Liver (tissue), 3 donors: ENCODE data around the gene DCUN1D2.

ENCODE experiments used
- ATF3 ChIP-seq: IDR thresholded peaks from 2 replicates; pipeline ENCODE4 v1.6.1; 2016; ENCODE audit warnings: antibody characterized with exemption
- CTCF ChIP-seq: fragments of 150-350 bp; IDR thresholded peaks from 2 replicates; pipeline ENCODE4 v1.5.1; 2017; ENCODE audit warnings: improper control_type of control experiment, low read depth, low read length; ENCODE audit not compliant: missing input control
- EGR1 ChIP-seq, 2 donors: IDR thresholded peaks; 2 replicates each; pipeline ENCODE4 v1.6.1; 2016 to 2018; ENCODE audit warnings: antibody characterized with exemption in 2 of 2, low read depth in 2 of 2
- FOXA1 ChIP-seq: IDR thresholded peaks from 2 replicates; pipeline ENCODE4 v1.6.1; 2016; ENCODE audit warnings: antibody characterized with exemption
- HNF4A ChIP-seq, 2 donors: conservative IDR thresholded peaks; 2 replicates each; pipeline ENCODE4 v1.6.1; 2016; ENCODE audit warnings: antibody characterized with exemption in 2 of 2, mild to moderate bottlenecking in 2 of 2
- JUND ChIP-seq, 2 donors: IDR thresholded peaks; 2 replicates each; pipeline ENCODE4 v1.6.1; 2016; ENCODE audit warnings: antibody characterized with exemption in 2 of 2
- MAX ChIP-seq: IDR thresholded peaks from 2 replicates; pipeline ENCODE4 v1.6.1; 2016; ENCODE audit warnings: antibody characterized with exemption
- REST ChIP-seq: IDR thresholded peaks from 2 replicates; pipeline ENCODE4 v1.6.1; 2016; ENCODE audit warnings: antibody characterized with exemption, mild to moderate bottlenecking
- RXRA ChIP-seq, 2 donors: IDR thresholded peaks; 2 replicates each; pipeline ENCODE4 v1.6.1; 2017 to 2018; ENCODE audit warnings: antibody characterized with exemption in 2 of 2, mild to moderate bottlenecking in 1 of 2
- TAF1 ChIP-seq: conservative IDR thresholded peaks from 2 replicates; pipeline ENCODE4 v1.6.1; 2016; ENCODE audit warnings: antibody characterized with exemption, mild to moderate bottlenecking
- YY1 ChIP-seq: IDR thresholded peaks from 2 replicates; pipeline ENCODE4 v1.6.1; 2016; ENCODE audit warnings: antibody characterized with exemption, mild to moderate bottlenecking
- ZBTB33 ChIP-seq: IDR thresholded peaks from 2 replicates; pipeline ENCODE4 v1.6.1; 2016; ENCODE audit warnings: antibody characterized with exemption
- donor health status: healthy.
- donor health status: healthy.

GRCh38 chr13:113460064-113460555 lies 30.4 kb downstream of the DCUN1D2 start:
- TF ChIP-seq CTCF (no peak), HNF4A (conservative IDR thresholded peaks at IDR 0.05) (no peak), FOXA1 (no peak), MAX (no peak), JUND (IDR thresholded peaks at IDR 0.05) (no peak), REST (no peak), EGR1 (IDR thresholded peaks at IDR 0.05; ENCODE audit: low read depth in 2 of 2) (no peak), TAF1 (no peak), ZBTB33 (no peak), YY1 (no peak), ATF3 (no peak), RXRA (IDR thresholded peaks at IDR 0.05) (no peak)
